AG09309 (cell line): Measurements from ENCODE around the gene ATP6AP1.

ENCODE experiments used
- DNase-seq: peaks from one replicate; pipeline ENCODE4 v3.0.0-alpha.2; 2010; ENCODE audit warnings: low read depth
- H3K4me3 ChIP-seq: 2 replicates; pipeline ENCODE4 v1.5.1; 2011; ENCODE audit warnings: mild to moderate bottlenecking, low read depth, low read length, moderate library complexity; ENCODE audit not compliant: control insufficient read depth
- CTCF ChIP-seq: IDR thresholded peaks from 2 replicates; pipeline ENCODE4 v1.5.1; 2011; ENCODE audit warnings: mild to moderate bottlenecking, low read depth, low read length, inconsistent platforms; ENCODE audit not compliant: insufficient read depth, control insufficient read depth; ENCODE audit errors: missing control alignments

Gene ATP6AP1

GRCh38 chrX:154402622-154403127 is 25.8 kb upstream of the ATP6AP1 start:
- DNase-seq: no peak
- TF ChIP-seq CTCF: no peak
- H3K4me3 ChIP-seq: no peak overlapping the region

GRCh38 chrX:154403192-154403591 is 25.3 kb upstream of the ATP6AP1 start:
- no peak for TF ChIP-seq CTCF
- no peak for DNase-seq
- H3K4me3 ChIP-seq: no peak overlapping the region

GRCh38 chrX:154403858-154404257 is 24.6 kb upstream of the ATP6AP1 start:
- TF ChIP-seq CTCF: no peak
- no peak for DNase-seq
- no peak overlapping the region for H3K4me3 ChIP-seq

- no peak for TF ChIP-seq CTCF
- DNase-seq: no peak
- H3K4me3 ChIP-seq: no peak overlapping the region
Observed at GRCh38 chrX:154404625-154405192, 23.8 kb upstream of the ATP6AP1 start.

GRCh38 chrX:154408659-154409221 is 19.7 kb upstream of the ATP6AP1 start:
- TF ChIP-seq CTCF: no peak
- no peak for DNase-seq
- peak overlapping the region; percentile 57 for H3K4me3 ChIP-seq

- TF ChIP-seq CTCF: no peak
- DNase-seq: peak; percentile 32
- H3K4me3 ChIP-seq: peak within 1 kb of the TSS; percentile 57
Observed at GRCh38 chrX:154409222-154409871, 19.1 kb upstream of the ATP6AP1 start, which contains the start of gene DNASE1L1. DNASE1L1 (minus strand) TSS chrX:154409254; CDS start chrX:154405568, 3,686 bp downstream.
